Loucy (cell line): ENCODE measurements around the gene WDR5.

Experiments
- H2AFZ ChIP-seq: fragments of 200-600 bp; sonication (generic); 2 replicates; pipeline ENCODE4 v1.6.0; 2016; ENCODE audit warnings: antibody characterized with exemption, mild to moderate bottlenecking, low read length, moderate library complexity
- H3F3A ChIP-seq: fragments of 200-600 bp; 2 replicates; pipeline ENCODE4 v1.6.0; 2016; ENCODE audit warnings: antibody characterized with exemption, low read depth, mild to moderate bottlenecking
- H3K27me3 ChIP-seq: fragments of 200-600 bp; sonication (generic); 2 replicates; pipeline ENCODE4 v1.6.1; 2014; ENCODE audit warnings: low read length, mild to moderate bottlenecking; ENCODE audit not compliant: insufficient read depth, poor library complexity, severe bottlenecking
- H3K36me3 ChIP-seq: fragments of 200-600 bp; sonication (generic); 2 replicates; pipeline ENCODE4 v1.6.1; 2016; ENCODE audit warnings: low read length; ENCODE audit not compliant: insufficient read depth
- H3K4me1 ChIP-seq: fragments of 200-600 bp; sonication (generic); 2 replicates; pipeline ENCODE4 v1.5.1; 2014; ENCODE audit warnings: low read length, mild to moderate bottlenecking; ENCODE audit not compliant: insufficient read depth, poor library complexity, severe bottlenecking
- H3K4me2 ChIP-seq: fragments of 200-600 bp; sonication (generic); 2 replicates; pipeline ENCODE4 v1.6.0; 2014; ENCODE audit warnings: antibody characterized with exemption, low read length, low read depth, mild to moderate bottlenecking; ENCODE audit not compliant: poor library complexity, severe bottlenecking
- H3K4me3 ChIP-seq: fragments of 200-600 bp; sonication (generic); 2 replicates; pipeline ENCODE4 v1.5.1; 2014; ENCODE audit warnings: low read length, mild to moderate bottlenecking, mixed read lengths; ENCODE audit not compliant: poor library complexity, severe bottlenecking
- H3K79me2 ChIP-seq: fragments of 200-600 bp; sonication (generic); 2 replicates; pipeline ENCODE4 v1.6.1; 2014; ENCODE audit warnings: low read length; ENCODE audit not compliant: insufficient read depth
- H3K9ac ChIP-seq: fragments of 200-600 bp; sonication (generic); 2 replicates; pipeline ENCODE4 v1.6.0; 2014; ENCODE audit warnings: mild to moderate bottlenecking, low read depth, low read length, moderate library complexity; ENCODE audit not compliant: poor library complexity, severe bottlenecking
- H3K9me2 ChIP-seq: fragments of 200-600 bp; sonication (generic); replicated peaks from 2 replicates; pipeline ENCODE4 v1.6.1; 2016; ENCODE audit warnings: low read depth, low read length, mixed read lengths
- H3K9me3 ChIP-seq: fragments of 200-600 bp; sonication (generic); 2 replicates; pipeline ENCODE4 v1.6.1; 2014; ENCODE audit warnings: mild to moderate bottlenecking, antibody characterized with exemption, low read length, low read depth; ENCODE audit not compliant: insufficient read depth
- H4K20me1 ChIP-seq: fragments of 200-600 bp; sonication (generic); 2 replicates; pipeline ENCODE4 v1.6.0; 2014; ENCODE audit warnings: antibody characterized with exemption, low read length, mild to moderate bottlenecking; ENCODE audit not compliant: insufficient read depth, poor library complexity, severe bottlenecking
- EZH2phosphoT487 ChIP-seq: fragments of 200-600 bp; IDR thresholded peaks from 2 replicates; pipeline ENCODE4 v1.6.1; 2018; ENCODE audit warnings: antibody characterized with exemption, mild to moderate bottlenecking, moderate library complexity, borderline replicate concordance
- TF ChIP-seq, protein P1 (sequence below): fragments of 200-600 bp; sonication (generic); conservative IDR thresholded peaks from 2 replicates; pipeline ENCODE4 v1.5.1; 2014; ENCODE audit warnings: mild to moderate bottlenecking, antibody characterized with exemption, low read length

Gene WDR5

DNA sequence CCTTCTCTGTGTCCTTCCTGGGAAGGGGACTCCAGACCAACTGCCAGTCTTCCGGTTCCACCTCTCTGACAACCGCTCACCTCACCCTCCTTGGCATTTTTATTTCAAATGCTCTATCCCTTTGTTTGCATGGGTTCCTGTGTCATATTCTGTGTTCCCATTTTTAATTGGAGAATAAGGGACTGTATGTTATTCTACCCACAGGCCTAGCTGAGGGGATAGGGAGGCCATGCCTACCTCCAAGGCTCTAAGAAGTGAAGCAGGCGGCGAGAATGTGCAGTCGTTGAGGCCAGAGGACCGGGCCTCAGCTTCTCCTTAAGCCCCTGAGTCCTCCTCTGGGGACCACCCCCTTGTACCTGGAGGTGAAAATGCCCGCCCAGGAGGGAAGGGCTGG, 936 bp upstream of the WDR5 start:
- H3K79me2 ChIP-seq: peaks cover 49% of the 10 kb centered on the region
- H3K9me3 ChIP-seq: no peaks in the 10 kb centered on the region
- H3K4me1 ChIP-seq: peaks cover 40% of the 10 kb centered on the region
- no peaks in the 10 kb centered on the region for H3K9me2 ChIP-seq
- H3F3A ChIP-seq: peaks cover 3% of the 10 kb centered on the region; the same call in 1 of the 2 replicates
- H3K9ac ChIP-seq: peak overlapping the region; percentile 97
- no peaks in the 10 kb centered on the region for H3K27me3 ChIP-seq
- peak overlapping the region; percentile 81 for H3K4me3 ChIP-seq
- H2AFZ ChIP-seq: peak overlapping the region; percentile 96
- peaks cover 32% of the 10 kb centered on the region for H4K20me1 ChIP-seq
- no peak for TF ChIP-seq EZH2phosphoT487
- TF ChIP-seq, protein P1, sequence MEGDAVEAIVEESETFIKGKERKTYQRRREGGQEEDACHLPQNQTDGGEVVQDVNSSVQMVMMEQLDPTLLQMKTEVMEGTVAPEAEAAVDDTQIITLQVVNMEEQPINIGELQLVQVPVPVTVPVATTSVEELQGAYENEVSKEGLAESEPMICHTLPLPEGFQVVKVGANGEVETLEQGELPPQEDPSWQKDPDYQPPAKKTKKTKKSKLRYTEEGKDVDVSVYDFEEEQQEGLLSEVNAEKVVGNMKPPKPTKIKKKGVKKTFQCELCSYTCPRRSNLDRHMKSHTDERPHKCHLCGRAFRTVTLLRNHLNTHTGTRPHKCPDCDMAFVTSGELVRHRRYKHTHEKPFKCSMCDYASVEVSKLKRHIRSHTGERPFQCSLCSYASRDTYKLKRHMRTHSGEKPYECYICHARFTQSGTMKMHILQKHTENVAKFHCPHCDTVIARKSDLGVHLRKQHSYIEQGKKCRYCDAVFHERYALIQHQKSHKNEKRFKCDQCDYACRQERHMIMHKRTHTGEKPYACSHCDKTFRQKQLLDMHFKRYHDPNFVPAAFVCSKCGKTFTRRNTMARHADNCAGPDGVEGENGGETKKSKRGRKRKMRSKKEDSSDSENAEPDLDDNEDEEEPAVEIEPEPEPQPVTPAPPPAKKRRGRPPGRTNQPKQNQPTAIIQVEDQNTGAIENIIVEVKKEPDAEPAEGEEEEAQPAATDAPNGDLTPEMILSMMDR: no peak
- peaks cover 7% of the 10 kb centered on the region; the same call in 1 of the 2 replicates for H3K36me3 ChIP-seq
- H3K4me2 ChIP-seq: peak overlapping the region; percentile 93

DNA sequence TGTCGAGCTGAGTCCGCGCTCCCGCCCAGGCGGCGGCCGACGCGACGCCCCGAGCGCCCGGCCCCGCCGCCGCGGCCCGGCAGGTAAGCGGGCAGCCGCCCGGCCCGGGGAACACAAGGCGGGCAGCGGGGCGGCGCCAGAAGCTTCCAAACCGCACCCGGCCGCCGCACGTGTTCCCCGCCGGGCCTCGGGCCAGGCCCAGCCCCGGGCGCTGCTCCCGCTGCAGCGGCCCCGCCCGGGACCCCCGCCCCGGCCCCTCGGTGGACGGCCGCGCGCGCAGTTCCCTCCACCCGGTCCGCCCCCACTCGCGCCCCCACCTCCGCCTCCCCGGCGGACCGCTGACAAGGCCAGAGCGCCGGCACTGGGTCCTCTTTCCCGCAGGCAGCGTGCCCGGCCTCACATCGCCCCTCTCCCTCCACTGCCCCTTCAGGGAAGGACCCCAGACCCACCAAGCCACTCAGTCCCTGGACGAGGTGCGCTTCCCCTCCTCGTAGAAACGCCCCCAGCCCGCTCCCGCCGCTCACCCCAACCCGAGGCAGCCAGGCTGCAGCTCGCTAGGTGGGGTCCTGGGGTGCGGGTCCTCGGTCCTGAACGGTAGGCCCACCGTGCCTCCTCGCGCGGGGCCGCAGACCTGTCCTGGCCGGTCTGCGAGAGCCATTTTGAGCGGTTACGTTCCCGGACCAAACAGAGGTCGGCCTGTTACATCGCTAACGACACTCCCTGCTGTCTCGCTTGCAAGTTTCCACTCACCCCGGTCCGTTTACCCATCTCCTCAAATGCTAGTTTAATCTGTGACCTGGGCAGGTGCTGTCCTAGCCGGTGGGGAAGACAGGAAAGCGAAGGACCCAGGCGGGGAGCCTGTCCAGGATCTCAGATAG, 475 bp downstream of the WDR5 start:
- H3K9ac ChIP-seq: peak overlapping the region; percentile 97
- peaks cover 3% of the 10 kb centered on the region; the same call in 1 of the 2 replicates for H3F3A ChIP-seq
- no peaks in the 10 kb centered on the region for H3K9me2 ChIP-seq
- peaks cover 40% of the 10 kb centered on the region for H3K4me1 ChIP-seq
- H3K9me3 ChIP-seq: no peaks in the 10 kb centered on the region
- TF ChIP-seq EZH2phosphoT487: no peak
- TF ChIP-seq, protein P1: no peak
- H3K79me2 ChIP-seq: peaks cover 56% of the 10 kb centered on the region
- H3K4me3 ChIP-seq: peak overlapping the region; percentile 99
- no peak overlapping the region for H2AFZ ChIP-seq
- H3K4me2 ChIP-seq: peak overlapping the region; percentile 99
- H3K36me3 ChIP-seq: peaks cover 18% of the 10 kb centered on the region; the same call in 1 of the 2 replicates
- peaks cover 32% of the 10 kb centered on the region for H4K20me1 ChIP-seq
- no peaks in the 10 kb centered on the region for H3K27me3 ChIP-seq

DNA sequence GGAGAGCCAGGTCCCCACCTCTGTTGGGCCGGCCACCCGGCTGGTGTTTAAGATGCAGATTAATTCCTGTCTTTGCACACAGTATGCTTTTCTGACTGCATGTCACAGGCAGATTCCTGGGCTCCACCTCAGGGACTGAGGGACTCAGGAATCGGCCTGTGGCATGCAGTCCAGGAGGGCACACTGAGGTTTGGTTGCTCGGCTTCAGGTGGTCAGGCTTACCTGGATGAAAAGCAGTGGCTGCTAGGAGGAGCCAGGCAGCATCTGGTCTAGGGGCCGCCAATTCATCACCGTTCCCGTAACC, 1.1 kb downstream of the WDR5 start:
- peaks cover 3% of the 10 kb centered on the region; the same call in 1 of the 2 replicates for H3F3A ChIP-seq
- no peak overlapping the region for H2AFZ ChIP-seq
- H3K4me2 ChIP-seq: peak overlapping the region; percentile 99
- peaks cover 24% of the 10 kb centered on the region; the same call in 1 of the 2 replicates for H3K36me3 ChIP-seq
- no peaks in the 10 kb centered on the region for H3K27me3 ChIP-seq
- H3K4me1 ChIP-seq: peaks cover 40% of the 10 kb centered on the region
- no peaks in the 10 kb centered on the region for H3K9me2 ChIP-seq
- H3K4me3 ChIP-seq: peak overlapping the region; percentile 99
- peaks cover 62% of the 10 kb centered on the region for H3K79me2 ChIP-seq
- no peak for TF ChIP-seq EZH2phosphoT487
- TF ChIP-seq, protein P1: no peak
- peaks cover 32% of the 10 kb centered on the region for H4K20me1 ChIP-seq
- peak overlapping the region; percentile 97 for H3K9ac ChIP-seq
- no peaks in the 10 kb centered on the region for H3K9me3 ChIP-seq
